Heart right ventricle (tissue), 16 donors: ENCODE data around the gene ZNF326. TPM values are rescaled to one million over a fixed set of nuclear protein-coding genes. Genes with fewer than 3 reads are reported as not detected.
A peak's percentile ranks its signal among the peaks of the same experiment; 100 is the strongest.

ENCODE experiments used
- ATAC-seq, 8 donors: fragments of 200-7000 bp; cut with Tn5 transposase; one replicate each; pipeline ENCODE4 v1.9.1; 2020; ENCODE audit warnings: mild to moderate bottlenecking in 8 of 8, moderate library complexity in 8 of 8, moderate number of reproducible peaks in 1 of 8
- DNase-seq, 2 donors: peaks; one replicate each; pipeline ENCODE4 v3.0.0-alpha.2; 2020
- H3K27ac ChIP-seq, 10 donors: fragments of 200-600 bp; sonication (generic) in 2 of 10; one replicate each; pipeline versions ENCODE4 v1.5.0 to v1.8.0; 2020 to 2022; ENCODE audit warnings: mild to moderate bottlenecking in 3 of 10
- H3K27me3 ChIP-seq, 7 donors: fragments of 200-600 bp; one replicate each; pipeline ENCODE4 v1.8.0; 2021 to 2022; ENCODE audit warnings: mild to moderate bottlenecking in 2 of 7
- H3K36me3 ChIP-seq, 9 donors: fragments of 200-600 bp; sonication (generic) in 1 of 9; one replicate each; pipeline versions ENCODE4 v1.5.0 to v1.8.0; 2020 to 2022; ENCODE audit warnings: mild to moderate bottlenecking in 2 of 9
- H3K4me1 ChIP-seq, 9 donors: fragments of 200-600 bp; sonication (generic) in 1 of 9; one replicate each; pipeline versions ENCODE4 v1.5.0 to v1.8.0; 2020 to 2022; ENCODE audit warnings: mild to moderate bottlenecking in 4 of 9
- H3K4me3 ChIP-seq, 10 donors: fragments of 200-600 bp; sonication (generic) in 2 of 10; one replicate each; pipeline versions ENCODE4 v1.5.0 to v1.8.0; 2020 to 2022; ENCODE audit warnings: mild to moderate bottlenecking in 7 of 10, moderate library complexity in 2 of 10
- H3K9me3 ChIP-seq, 11 donors: fragments of 200-600 bp in 10 of 11; sonication (generic) in 2 of 11; one replicate each; pipeline versions ENCODE4 v1.5.0 to v1.8.0; 2013 to 2022; ENCODE audit warnings: mild to moderate bottlenecking in 2 of 11, control low read depth in 1 of 11, moderate library complexity in 1 of 11
- CTCF ChIP-seq, 9 donors: fragments of 200-600 bp; sonication (generic) in 2 of 9; IDR thresholded peaks; one replicate each; pipeline versions ENCODE4 v1.5.0 to v1.8.0; 2021 to 2022; ENCODE audit warnings: antibody characterized with exemption in 9 of 9, mild to moderate bottlenecking in 5 of 9, moderate library complexity in 1 of 9
- WGBS, 2 donors: extraction: QIAGEN DNeasy Blood & Tissue Kit; methylation state at CpG; one replicate each; pipeline ENCODE4 v1.1.7; 2013; ENCODE audit warnings: inconsistent platforms in 1 of 2; 5-methylcytosine and 5-hydroxymethylcytosine counted together
- intact Hi-C, 10 donors: fragments of 100-400 bp; cut with DNase I; formaldehyde crosslinking; loops; one replicate each; pipeline versions ENCODE4 v1.11.1 to v1.14.2; 2022
- polyA plus RNA-seq, 2 donors: library from polyadenylated mRNA; stranded (reverse); fragments of 200-250 nt; gene quantifications; one replicate each; pipeline ENCODE4 v1.2.3, GENCODE V29; 2013
- total RNA-seq, 10 donors: library from RNA; stranded (reverse); fragmentation: NEBNext Ultra II Directional in 3 of 10; extraction: Animal tissue kit (Norgen Biotek cat#: 25700) in 3 of 10; gene quantifications; one replicate each; pipeline versions ENCODE4 v1.2.1 to v1.2.4, GENCODE V29; 2021 to 2023
- donor health status: Arrhythmogenic right ventricular cardiomyopathy.
- donor health status: ischemic (EF 13 %, LVEDD 7.1; RV severe dilation, severe dysfunction).
- donor health status: healthy with polysubstance abuse.
- donor health status: DM: no; HTN: yes; CAD: no.
- donor health status: DM: no; HTN: no; CAD: no.
- donor health status: ischemic (EF 25% LVEDD 6.9; RV normal size, moderate dysfunction).
- donor health status: ischemic (EF 25% LVEDD 5.7; RV mildly dilated, moderate dysfunction).
- donor health status: healthy.
- donor health status: DM: yes; HTN: yes; CAD: no.
- donor health status: Ischemic cardiomyopathy.
- donor health status: ischemic (EF 35%, LVEDD 5.7; RV mildly dilated, moderate dysfunction).
- donor health status: nonischemic (EF 11% LVEDD 7.7; RV severe dilation, severe dysfunction).
- donor health status: DM: yes; HTN: yes; CAD: no.
- donor health status: PGD.
- donor health status: ischemic (EF 29% LVEDD 5.4; RV normal size, mild dysfunction).
- donor health status: nonischemic (EF 23%, LVEDD 6.1; RV moderate dilation, normal function).

The ZNF326 gene
- total and polyA plus RNA-seq, 12 donors: 7.6 to 14.3 (median 11.6) TPM

GRCh38 chr1:89986020-89986419, 8.9 kb upstream of the ZNF326 start:
- H3K9me3 ChIP-seq: no peaks in the 10 kb centered on the region
- intact Hi-C loops: loop anchor here in 7 of 10 donors (2.0 to 10.0 kb wide), 7 partner anchors 141 to 1011 kb away; no protein-coding TSS in a partner anchor
- H3K36me3 ChIP-seq: no peaks in the 10 kb centered on the region
- no peak for DNase-seq
- H3K27me3 ChIP-seq: no peaks in the 10 kb centered on the region
- no peak overlapping the region for H3K27ac ChIP-seq
- no peak overlapping the region for H3K4me3 ChIP-seq
- ATAC-seq: peak in 1 of 8 donors; percentile 35
- no peak for TF ChIP-seq CTCF (IDR thresholded peaks at IDR 0.05)
- H3K4me1 ChIP-seq: peaks cover 0 to 18% (median 0%) of the 10 kb centered on the region in 9 donors

GRCh38 chr1:89987159-89987819, 7.6 kb upstream of the ZNF326 start:
- TF ChIP-seq CTCF (IDR thresholded peaks at IDR 0.05): peak; percentile 74 to 92 (median 90)
- intact Hi-C loops: loop anchor here (1.0 to 10.0 kb wide), 9 partner anchors 142 to 1012 kb away; no protein-coding TSS in a partner anchor
- H3K27ac ChIP-seq: no peak overlapping the region
- DNase-seq (peak in 1 of 2 donors; percentile 64), ATAC-seq (peak; percentile 69 to 93 (median 90))
- 0% methylated on average over 3 of the region's 3 CpGs for WGBS, 2 donors
- no peaks in the 10 kb centered on the region for H3K9me3 ChIP-seq
- no peaks in the 10 kb centered on the region for H3K27me3 ChIP-seq
- no peaks in the 10 kb centered on the region for H3K36me3 ChIP-seq
- no peak overlapping the region for H3K4me3 ChIP-seq
- peaks cover 0 to 18% (median 0%) of the 10 kb centered on the region in 9 donors for H3K4me1 ChIP-seq

- Histone ChIP-seq H3K27ac (no peak overlapping the region), H3K27me3 (no peaks in the 10 kb centered on the region), H3K36me3 (no peaks in the 10 kb centered on the region), H3K4me3 (no peak overlapping the region), H3K4me1 (peaks cover 0 to 13% (median 0%) of the 10 kb centered on the region in 9 donors), H3K9me3 (no peaks in the 10 kb centered on the region)
- intact Hi-C loops: loop anchor here in 7 of 10 donors (5.0 to 10.0 kb wide), 5 partner anchors 144 to 1014 kb away; no protein-coding TSS in a partner anchor
- ATAC-seq (no peak), DNase-seq (no peak)
- no peak for TF ChIP-seq CTCF (IDR thresholded peaks at IDR 0.05)
- WGBS, 2 donors: 92 to 96% methylated on average over 23 of the region's 23 CpGs
Observed at GRCh38 chr1:89989099-89989498, 5.8 kb upstream of the ZNF326 start.

- no peaks in the 10 kb centered on the region for H3K9me3 ChIP-seq
- no peak overlapping the region for H3K27ac ChIP-seq
- intact Hi-C loops: loop anchor here in 8 of 10 donors (5.0 to 10.0 kb wide), 8 partner anchors 145 to 1015 kb away; partner anchors contain the start of genes LRRC8C (in 2 of the 8) and LRRC8D (in 1 of the 8)
- 73 to 74% methylated on average over 3 of the region's 3 CpGs for WGBS, 2 donors
- no peak overlapping the region for H3K4me3 ChIP-seq
- no peaks in the 10 kb centered on the region for H3K36me3 ChIP-seq
- peaks cover 0 to 13% (median 0%) of the 10 kb centered on the region in 9 donors for H3K4me1 ChIP-seq
- ATAC-seq (no peak), DNase-seq (no peak)
- no peak for TF ChIP-seq CTCF (IDR thresholded peaks at IDR 0.05)
- no peaks in the 10 kb centered on the region for H3K27me3 ChIP-seq
Observed at GRCh38 chr1:89989799-89990198, 5.1 kb upstream of the ZNF326 start.
